CD1c-positive myeloid dendritic cell (primary cell): ENCODE measurements around the gene CD3E.
"Not testable (repeated sequence)": the region's sequence is repeated elsewhere in the genome, so short reads cannot be mapped to it uniquely, and the experiment has no call there.

Experiments used
- DNase-seq: peaks from one replicate; pipeline ENCODE4 v3.0.0-alpha.2; 2016; ENCODE audit errors: extremely low spot score

Gene CD3E

DNA sequence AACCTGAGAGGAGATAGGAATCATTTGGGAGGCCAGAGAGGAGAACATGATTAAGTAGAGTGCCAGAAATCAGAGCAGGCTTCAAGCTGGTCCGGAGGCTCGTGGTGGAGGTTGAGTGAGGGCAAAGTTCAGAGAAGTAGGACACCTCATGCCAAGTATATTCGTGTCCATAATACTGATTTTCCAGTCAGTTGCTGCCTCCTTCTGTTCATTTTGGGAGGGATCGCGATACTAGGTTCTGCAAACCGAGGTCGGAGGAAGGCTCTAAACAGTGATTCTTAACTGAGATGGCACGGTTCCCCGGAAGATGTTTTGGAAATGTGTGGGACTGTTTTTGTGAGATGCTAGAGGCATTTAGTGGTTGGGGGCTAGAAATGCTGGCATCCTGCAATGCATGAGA lies 13.6 kb upstream of the CD3E start:
- DNase-seq: peak; percentile 70

DNA sequence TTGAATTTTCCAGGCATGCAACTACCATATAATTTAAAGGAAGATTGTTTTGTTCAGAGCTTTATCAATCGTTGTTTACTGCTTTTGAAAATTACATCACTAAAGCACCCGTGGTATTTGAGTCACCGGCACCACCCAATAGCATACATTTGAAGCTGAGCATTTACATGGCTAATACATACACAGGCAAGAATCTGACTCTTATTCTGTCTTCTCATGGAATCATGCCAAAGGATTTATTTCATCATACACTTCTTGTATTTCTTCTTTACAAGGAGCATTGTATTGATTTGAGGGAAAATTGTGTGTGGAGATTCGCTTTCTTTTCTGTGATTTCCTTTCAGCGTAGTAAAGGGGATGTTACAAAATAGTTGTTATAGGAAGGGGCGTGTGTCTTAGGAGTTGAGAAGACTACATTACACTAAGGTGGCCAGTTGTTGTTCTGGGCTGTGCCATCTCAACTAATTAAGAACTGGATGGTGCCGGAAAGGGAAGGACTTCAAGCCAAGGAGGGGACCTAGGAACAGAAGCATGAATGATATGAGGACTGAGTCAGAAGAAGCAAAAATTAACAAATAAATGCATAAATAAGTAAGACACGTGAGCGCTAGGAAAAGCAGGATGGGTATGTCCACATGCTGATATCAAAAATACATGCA lies 12.9 kb upstream of the CD3E start:
- peak; percentile 74 for DNase-seq

DNA sequence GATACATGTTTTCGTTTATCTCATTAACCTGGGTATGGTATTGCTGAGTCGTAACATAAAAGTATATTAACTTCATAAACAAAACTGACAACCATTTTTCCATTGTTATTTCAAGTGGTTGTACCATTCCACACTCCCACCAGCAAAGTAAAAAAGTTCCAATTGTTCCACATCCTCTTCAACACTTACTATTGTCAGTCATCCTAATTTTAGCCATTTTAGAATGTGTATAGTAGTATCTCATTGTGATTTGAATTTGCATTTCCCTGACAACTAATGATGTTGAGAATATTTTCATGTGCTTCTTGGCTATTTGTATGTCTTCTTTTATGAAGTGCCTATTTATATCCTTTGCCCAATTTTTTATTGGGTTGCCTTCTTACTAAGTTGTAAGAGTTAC lies 10.5 kb upstream of the CD3E start:
- no peak for DNase-seq

DNA sequence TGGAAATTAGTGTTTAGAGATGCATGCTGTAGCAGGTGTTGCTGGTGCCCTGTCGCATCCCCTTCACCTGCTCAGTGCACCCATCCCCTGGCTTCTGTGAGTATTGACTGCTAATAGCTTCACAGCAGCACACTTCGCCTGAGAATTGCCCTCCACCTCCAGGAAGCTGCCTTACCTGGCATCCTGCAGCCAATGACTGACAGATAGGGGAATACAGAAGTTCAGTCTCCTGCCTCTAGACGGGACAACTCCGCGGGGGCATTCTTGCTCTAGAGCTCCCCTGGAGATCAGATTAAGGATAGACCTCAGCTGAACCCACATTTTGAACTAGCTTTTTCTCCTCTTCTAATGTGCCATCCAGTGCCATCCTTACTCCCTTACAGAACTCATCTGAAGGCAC lies 9.3 kb upstream of the CD3E start:
- DNase-seq: peak; percentile 18

DNA sequence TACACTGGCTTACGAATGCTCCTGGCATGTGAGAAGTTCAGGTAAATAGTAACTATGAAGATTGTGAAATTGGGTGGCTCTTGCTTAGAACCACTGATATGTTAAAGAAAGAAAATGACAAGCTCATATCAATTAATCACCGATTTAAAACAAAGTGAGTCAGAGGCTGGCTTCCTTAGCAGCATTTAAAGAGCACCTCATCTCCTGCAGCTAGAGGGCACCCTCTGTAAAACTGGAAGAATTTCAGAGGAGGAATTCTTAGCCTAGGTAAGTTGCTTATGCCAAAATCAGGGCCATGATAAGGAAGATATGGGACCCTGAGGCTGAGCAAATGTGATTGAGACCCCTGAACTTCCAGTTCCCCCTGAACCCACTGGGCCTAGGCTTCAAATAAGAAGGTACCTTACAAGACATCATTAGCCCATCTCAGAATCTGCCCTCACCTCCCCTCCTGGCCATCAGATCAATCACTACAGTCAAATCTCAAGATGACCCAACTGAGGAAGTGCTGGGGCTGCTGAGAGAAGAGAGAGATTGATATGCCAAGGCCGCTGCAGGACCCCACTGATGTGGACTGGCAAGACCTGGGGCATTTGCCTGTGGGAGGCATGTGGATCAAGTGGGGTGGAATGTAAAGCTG lies 8.6 kb upstream of the CD3E start:
- DNase-seq: peak; percentile 55

DNA sequence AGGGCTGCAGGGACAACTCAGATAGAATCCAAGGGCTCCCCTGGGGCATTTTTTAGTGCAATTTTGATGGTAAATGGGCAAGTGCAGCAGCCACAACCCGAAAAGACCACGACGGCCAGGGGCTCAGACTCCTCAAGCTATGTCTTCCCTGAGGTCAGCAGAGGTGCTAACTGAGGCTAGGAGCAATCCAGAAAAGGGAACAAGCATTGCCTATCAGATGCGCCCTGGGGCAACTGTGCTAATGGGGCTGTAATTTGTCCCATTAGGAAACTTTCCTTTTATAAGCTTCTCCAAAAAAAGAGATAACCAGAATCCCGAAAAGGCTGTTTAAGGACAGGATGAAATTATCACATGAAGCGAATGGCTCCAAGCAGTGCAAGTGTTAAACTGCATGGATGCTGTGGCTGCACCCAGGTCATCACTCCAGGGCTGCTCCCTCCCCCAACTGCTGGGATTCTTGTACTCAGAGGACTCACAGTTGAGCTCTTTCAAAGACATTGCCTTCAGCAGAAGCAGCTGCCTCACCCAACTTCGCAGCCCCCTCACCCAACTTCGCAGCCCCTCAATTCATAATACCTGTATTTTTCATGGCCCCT lies 2.8 kb upstream of the CD3E start:
- no peak for DNase-seq

DNA sequence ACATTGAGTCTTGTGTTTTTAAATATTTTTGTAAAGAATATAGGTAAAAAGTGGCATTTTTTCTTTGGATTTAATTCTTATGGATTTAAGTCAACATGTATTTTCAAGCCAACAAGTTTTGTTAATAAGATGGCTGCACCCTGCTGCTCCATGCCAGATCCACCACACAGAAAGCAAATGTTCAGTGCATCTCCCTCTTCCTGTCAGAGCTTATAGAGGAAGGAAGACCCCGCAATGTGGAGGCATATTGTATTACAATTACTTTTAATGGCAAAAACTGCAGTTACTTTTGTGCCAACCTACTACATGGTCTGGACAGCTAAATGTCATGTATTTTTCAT lies 333 bp upstream of the CD3E start:
- DNase-seq: no peak

DNA sequence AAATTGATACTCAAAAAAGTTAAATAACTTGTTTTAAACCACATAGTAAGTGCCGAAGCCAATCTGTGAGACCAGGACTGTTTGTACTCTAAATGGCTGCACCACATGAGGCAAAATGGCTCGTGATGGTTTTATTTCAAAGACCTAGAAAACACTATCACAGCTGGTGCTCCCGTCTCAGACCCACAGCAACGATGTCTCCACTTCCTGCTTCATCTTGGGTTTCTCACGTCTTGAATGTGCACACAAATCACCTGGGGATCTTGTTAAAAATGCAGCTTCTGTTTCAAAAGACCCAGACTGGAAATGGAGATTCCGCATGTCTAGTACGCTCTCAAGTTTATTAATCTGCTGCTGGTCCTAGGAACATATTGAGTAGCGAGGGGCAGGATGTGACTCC lies 1.2 kb downstream of the CD3E start:
- peak; percentile 7 for DNase-seq

DNA sequence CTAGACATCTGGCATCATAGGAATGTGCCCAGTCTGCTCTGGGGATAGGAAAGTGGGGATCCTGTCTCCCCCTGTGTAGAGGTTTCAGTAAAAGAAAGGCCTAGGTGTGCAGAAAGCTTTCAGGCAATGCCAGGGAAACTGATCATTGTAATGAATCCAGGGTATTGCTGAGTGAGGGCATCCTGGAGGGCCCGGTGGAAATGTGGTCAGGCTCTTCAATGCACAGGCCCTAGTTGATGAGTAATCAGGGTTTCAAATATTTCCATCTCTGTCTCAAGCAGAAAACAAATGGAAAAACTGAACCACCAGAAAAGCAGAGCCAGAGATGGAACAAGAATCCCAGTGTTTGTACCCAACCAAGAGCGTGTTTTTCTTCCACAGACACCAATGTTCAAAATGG lies 2.0 kb downstream of the CD3E start:
- no peak for DNase-seq

DNA sequence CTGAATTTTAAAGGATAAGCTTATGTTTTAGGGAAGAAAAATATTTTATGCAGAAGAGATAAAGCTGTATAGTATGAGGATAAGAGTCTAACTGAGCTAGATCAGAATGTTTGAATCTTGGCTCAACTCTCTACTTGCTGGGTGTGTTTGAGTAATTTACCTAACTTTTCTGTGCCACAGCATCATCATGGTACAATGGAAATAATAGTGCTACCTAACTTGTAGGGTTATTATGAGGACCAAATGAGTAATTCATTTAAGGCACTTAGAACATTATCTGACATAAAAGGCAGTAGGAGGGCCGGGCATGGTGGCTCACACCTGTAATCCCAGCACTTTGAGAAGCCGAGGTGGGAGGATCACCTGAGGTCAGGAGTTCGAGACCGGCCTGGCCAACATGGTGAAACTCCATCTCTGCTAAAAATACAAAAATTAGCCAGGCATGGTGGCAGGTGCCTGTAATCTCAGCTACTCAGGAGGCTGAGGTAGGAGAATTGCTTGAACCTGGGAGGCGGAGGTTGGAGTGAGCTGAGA lies 4.5 kb downstream of the CD3E start:
- not testable (repeated sequence) for DNase-seq

DNA sequence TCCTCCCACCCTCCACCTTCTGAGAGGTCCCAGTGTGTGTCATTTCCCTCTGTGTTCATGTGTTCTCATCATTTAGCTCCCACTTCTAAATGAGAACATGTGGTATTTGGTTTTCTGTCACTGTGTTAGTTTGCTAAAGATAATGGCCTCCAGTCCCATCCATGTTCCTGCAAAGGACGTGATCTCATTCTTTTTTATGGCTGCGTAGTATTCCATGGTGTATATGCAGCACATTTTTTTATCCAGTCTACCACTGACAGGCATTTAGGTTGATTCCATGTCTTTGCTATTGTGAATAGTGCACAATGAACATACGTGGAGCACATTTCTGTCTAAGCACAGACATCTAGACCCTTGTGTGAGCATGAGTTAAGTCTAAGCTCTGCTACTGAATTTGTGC lies 5.7 kb downstream of the CD3E start:
- no peak for DNase-seq

DNA sequence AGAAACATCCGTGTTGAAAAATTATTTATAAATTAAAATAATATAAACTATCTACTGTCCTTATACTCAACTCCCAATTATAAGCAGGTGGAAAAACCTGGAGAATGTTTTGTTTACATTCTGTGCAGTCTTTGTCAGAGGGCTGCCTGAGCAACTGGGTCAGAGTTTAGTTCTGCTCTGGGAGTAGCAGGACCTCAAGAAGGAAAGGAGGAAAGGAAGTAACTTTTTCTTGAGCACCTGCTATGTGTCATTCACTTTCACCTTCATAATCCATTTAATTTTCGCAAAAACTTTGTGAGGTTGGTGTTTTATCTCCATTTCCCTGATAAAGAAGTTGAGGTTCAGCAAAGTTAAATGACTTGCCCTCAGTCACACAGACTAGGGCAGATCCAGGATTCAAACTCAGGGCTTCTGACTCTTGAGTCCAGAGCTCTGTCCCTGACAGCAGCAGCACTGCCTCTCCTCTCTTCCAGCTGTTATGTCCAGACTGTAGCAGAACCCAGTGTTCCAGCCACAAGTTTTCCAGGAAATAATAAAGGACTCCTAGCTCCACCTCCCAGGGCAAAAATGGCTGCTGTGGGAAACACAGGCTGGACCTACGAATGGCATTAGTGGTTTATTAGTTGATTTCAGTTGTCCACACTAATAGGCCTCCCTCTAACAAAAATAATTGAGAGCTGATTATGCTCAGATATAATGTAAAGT lies 6.4 kb downstream of the CD3E start:
- DNase-seq: no peak

DNA sequence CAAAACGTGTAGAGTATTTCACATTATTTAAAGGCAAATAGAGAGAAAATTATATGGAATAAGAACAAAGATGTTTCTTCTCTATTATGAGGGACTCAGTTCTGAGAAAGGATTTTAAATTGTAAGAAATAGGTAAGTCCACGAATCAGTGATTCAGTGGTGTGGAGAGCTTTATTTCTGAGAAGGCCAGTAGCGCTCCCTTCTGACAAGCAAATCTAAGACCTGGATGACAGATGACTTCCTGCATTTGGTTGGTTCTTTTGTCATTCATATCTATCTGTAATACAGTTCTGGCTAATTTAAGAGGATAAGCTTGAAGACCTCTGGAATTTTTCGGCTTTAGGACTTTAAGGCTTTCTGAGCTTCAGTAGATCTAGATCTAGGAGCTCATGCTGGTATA lies 7.0 kb downstream of the CD3E start:
- DNase-seq: no peak

DNA sequence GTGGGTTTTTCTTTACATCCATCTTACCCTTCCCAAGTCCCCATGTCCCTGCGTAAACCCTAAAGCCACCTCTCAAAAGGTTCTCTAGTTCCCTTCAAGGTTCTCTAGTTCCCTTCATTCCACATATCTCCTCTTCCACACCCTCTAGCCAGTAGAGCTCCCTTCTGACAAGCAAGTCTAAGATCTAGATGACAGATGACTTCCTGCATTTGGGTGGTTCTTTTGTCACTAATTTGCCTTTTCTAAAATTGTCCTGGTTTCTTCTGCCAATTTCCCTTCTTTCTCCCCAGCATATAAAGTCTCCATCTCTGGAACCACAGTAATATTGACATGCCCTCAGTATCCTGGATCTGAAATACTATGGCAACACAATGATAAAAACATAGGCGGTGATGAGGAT lies 7.8 kb downstream of the CD3E start:
- no peak for DNase-seq

DNA sequence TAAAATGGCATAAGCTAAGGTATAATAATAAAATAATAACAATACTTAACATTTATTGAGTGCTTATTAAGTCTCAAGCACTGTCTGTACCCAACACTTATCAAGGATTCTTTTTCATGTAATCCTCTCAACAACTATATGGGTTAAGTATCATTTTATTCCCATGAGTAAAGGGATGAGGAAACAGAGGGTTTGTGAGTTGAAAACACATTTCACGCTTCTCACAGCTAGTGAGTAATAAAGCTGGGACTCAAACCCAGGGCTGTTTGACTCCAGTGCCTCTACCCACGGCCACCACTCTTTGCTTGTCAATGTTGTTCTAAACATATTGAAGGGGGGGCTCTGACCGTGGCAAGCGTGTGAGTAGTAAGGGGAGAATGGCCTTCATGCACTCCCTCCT lies 8.7 kb downstream of the CD3E start:
- no peak for DNase-seq

DNA sequence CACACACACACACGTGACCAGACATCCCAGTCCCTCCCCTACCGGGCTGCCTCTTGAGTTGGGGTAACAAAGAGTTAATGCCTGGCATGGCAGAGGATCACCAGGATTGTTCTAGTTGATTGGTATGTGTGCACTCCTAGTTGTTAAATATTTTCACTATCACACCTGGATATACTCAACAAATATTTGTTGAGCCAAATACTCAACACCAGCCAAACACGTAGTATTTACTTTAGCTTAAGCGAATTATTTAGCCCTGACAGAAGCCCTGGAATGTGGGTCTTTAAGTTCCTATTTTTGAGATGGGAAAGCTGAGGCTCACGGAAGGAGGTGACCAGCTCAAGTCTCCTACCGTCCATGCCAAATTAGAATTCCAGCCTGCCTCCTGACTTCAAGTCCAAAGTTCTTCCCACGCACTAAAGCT lies 10.5 kb downstream of the CD3E start:
- no peak for DNase-seq

DNA sequence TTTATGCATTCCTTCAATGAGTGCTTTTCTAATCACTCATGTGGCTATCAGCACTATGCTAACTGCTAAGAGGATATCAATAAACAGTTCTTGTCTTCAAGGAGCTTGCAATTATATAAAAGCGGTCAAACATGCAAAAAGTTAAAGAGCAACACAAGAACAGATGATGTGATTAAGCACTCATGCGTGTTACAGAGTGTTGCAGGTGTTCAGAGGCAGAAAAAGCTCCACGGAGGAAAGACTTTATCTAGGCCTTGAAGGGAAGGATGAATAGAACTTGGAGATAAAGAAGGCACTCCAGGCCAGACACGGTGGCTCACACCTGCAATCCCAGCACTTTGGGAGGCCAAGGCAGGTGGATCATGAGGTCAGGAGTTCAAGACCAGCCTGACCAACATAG lies 13.6 kb downstream of the CD3E start:
- no peak for DNase-seq

DNA sequence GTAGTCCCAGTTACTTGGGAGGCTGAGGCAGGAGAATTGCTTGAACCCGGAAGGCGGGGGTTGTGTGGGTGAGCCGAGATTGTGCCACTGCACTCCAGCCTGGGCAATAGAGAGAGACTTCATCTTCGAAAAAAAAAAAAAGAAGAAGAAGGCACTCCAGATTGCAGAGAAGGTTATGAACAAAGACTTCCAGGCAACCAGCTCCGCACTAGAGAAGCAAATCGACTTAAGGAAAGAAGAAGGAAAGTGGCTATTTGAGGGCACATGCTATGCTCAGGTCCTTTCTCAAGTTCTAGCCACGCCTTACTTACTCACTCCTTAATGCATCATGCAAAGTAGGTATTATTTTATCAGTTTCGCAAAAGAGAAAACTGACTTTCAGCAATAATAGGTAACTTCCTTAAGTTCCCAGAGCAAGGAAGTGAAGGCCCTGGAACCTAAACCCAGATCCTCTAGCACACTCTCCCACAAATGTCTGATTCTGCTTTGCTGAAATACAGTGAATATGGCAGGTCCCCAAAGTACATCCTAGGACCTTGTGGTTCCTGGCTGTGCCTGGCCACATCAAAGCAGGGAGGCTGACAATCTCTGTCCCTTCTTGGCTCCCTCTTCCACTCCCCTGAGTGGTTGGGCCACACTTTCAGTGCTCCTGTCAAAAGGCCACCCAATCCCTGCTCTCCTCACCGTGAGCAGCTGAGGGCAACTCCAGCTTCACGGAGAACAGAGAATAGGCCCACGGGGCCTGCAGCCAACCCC lies 14.2 kb downstream of the CD3E start:
- DNase-seq: peak; percentile 83

DNA sequence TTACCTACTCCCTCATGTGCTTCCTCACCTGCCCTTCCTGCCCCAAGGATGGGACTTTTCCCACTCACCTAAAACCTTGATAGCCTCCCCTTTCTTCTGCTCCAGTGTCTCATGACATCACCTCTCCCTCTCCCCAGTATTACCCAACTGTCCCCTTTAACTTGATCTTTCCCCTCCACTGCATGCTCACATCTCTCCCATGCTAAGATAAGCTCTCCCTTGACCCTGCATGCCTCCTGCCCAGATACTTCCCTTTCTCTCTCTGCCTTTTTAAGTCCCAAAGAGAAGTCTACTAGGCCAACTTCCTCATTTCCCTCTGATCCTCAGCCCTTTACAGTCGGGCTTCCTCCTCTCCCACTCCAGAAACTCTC lies 14.8 kb downstream of the CD3E start:
- DNase-seq: peak; percentile 86

DNA sequence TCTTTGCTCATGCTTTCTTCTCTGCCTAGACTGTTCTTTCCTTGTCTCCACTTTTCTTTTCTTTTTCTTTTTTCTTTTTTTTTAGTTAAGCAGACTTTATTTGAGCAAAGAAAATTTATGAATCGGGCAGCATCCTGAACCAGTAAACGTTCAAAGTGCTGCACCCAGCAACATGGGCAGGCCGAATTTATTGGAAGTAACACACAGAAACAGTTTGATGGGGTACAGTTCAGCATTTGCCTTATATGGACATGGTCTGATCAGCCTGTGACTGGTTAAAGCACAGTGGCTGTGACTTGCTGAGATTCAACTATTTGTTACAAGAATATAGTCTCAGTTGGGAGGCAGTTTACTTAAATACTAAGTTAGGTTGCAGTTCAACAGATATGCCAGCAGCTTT lies 16.0 kb downstream of the CD3E start:
- no peak for DNase-seq

DNA sequence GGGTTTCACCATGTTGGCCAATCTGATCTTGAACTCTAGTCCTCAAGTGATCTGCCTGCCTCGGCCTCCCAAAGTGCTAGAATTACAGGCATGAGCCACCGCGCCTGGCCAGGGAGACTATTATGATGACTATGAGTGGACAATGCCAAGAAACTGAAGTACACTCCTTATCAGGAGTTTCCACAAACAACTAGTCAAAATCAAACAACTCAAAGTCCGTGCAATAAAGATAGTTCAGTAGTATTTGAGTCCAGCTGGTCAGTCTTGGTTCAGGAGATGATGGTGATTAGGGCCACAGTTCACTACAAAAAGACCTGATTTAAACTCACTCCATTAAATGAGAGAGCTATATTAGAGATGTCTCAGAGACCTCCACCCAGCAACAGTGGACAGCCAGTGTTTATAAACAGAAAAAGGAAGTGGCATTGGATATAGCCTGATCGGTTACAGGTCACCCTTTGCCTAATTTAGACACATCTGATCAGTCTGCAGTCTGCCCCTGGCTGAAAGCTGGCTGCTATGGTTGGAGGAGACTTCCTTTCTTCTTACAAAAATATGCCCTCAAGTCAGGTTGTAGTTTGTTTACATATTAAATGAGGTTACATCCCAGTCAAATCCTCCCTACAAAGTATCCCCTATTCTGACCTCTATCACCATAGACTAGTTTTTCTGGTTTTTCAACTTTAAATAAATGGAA lies 17.0 kb downstream of the CD3E start:
- DNase-seq: peak; percentile 43
